GM10266 (cell line): ENCODE data around the gene PSMC5.
"Not testable (repeated sequence)": the region's sequence is repeated elsewhere in the genome, so short reads cannot be mapped to it uniquely, and the experiment has no call there.

Source experiments
- DNase-seq: peaks from one replicate; pipeline ENCODE4 v3.0.0; 2012; ENCODE audit errors: extremely low spot score
- CTCF ChIP-seq: IDR thresholded peaks from 2 replicates; pipeline ENCODE4 v1.5.1; 2012; ENCODE audit warnings: mild to moderate bottlenecking, low read depth; ENCODE audit not compliant: control insufficient read depth, insufficient read depth; ENCODE audit errors: missing control alignments

The PSMC5 gene

DNA sequence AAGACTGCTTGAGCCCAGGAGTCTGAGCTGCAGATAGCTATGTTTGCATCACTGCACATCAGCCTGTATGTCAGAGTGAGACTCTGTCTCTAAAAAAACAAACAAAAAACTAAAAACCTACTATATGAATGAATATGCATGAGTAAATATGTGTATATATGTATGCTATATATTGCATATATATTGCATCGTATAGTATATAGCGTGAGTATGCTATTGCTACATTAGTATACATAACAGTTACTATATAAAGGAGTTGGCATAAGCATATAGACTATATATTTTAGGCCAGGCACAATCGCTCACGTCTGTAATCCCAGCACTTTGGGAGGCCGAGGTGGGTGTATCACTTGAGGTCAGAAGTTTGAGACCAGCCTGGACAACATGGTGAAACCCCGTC is 37.2 kb upstream of the PSMC5 start:
- no peak for DNase-seq
- TF ChIP-seq CTCF, result no peak

DNA sequence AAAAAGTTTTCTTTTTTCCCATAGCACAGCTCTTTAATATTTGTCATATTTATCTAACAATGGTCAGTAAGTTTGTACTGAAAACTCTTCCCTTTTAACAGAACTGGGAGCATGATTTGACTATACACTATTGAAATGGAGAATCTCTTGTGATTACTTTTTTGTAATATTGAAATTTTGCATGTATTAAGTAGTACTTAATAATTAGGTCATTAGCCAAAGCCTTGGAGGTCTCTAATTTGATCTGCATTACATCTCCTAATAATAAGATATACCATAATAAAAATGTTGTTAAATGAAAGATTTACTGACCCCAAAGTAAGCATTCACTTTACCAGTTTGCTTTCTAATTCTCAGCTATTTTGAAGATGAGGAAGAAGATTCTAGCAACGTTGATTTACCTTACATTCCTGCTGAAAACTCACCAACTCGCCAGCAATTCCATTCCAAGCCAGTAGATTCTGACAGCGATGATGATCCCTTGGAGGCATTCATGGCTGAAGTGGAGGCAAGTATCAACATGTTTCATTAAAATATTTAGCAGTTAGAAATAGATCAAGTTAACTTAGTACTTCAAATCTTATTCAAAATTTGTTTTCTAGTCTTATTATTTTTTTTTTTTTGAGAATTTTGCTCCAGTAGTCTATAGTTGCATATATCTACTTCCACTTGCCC is 35.0 kb upstream of the PSMC5 start:
- DNase-seq, result no peak

GRCh38 chr17:63796375-63796774 is 30.9 kb upstream of the PSMC5 start:
- DNase-seq, result not testable (repeated sequence)

More for the DNA sequence above, 35.0 kb upstream of the PSMC5 start:
- TF ChIP-seq CTCF, result no peak

GRCh38 chr17:63798572-63799106 is 28.6 kb upstream of the PSMC5 start:
- no peak for DNase-seq
- no peak for TF ChIP-seq CTCF

DNA sequence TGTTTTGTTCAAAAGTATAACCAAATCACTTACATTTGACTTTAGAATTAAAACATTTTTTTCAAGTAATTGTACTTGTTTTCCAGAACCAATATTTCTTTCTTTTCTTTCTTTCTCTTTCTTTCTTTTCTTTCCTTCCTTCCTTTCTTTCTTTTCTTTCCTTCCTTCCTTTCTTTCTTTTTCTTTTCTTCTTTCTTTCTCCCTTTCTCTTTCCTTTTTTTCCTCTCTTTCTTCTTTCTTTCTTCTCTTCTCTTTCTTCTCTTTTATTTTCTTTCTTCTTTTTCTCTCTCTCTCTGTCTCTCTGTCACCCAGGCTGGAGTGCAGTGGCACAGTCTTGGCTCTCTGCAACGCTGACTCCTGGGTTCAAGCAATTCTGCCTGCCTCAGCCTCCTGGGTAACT is 26.4 kb upstream of the PSMC5 start:
- DNase-seq, result no peak
- TF ChIP-seq CTCF, result no peak

DNA sequence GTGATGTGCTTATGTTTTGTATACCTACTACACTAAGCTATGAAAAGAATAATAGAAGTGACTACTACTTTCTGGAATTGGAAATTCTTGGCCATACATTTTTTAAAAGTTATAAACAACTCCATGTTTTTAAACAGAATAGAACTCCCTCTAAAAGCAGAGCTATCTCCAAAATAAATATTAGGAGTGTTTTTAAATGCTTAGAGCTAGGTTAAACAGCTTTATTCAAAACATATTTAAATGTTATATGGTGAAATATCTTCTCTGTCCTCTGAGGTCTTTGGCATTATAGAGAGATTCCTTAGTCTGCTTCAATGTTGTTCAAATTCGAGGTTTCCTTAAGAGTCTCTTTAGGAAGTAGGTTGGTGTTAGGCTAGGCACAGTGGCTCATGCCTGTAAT is 22.9 kb upstream of the PSMC5 start:
- TF ChIP-seq CTCF, result no peak
- DNase-seq, result no peak

GRCh38 chr17:63805591-63805990 is 21.6 kb upstream of the PSMC5 start:
- TF ChIP-seq CTCF, result no peak

DNA sequence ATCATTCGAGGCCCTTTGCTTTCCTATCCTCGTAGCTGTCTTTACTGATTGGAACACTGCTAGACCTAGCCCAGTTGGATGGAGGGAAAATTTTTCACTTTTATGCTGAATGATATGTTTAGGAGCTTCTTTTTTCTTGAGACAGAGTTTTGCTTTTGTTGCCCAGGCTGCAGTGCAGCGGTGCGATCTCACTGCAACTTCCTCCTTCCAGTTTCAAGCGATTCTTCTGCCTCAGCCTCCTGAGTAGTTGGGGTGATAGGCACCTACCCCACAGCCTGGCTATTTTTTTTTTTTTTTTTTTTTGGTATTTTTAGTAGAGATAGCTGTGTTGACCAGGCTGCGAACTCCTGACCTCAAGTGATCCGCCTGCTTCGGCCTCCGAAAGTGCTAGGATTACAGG is 17.3 kb upstream of the PSMC5 start:
- no peak for TF ChIP-seq CTCF
- DNase-seq, result no peak

More at GRCh38 chr17:63805591-63805990, 21.6 kb upstream of the PSMC5 start:
- no peak for DNase-seq
